Measurements from ENCODE around the gene FNDC3A.
"Not testable (repeated sequence)": the region's sequence is repeated elsewhere in the genome, so short reads cannot be mapped to it uniquely, and the experiment has no call there.

Gene FNDC3A

DNA sequence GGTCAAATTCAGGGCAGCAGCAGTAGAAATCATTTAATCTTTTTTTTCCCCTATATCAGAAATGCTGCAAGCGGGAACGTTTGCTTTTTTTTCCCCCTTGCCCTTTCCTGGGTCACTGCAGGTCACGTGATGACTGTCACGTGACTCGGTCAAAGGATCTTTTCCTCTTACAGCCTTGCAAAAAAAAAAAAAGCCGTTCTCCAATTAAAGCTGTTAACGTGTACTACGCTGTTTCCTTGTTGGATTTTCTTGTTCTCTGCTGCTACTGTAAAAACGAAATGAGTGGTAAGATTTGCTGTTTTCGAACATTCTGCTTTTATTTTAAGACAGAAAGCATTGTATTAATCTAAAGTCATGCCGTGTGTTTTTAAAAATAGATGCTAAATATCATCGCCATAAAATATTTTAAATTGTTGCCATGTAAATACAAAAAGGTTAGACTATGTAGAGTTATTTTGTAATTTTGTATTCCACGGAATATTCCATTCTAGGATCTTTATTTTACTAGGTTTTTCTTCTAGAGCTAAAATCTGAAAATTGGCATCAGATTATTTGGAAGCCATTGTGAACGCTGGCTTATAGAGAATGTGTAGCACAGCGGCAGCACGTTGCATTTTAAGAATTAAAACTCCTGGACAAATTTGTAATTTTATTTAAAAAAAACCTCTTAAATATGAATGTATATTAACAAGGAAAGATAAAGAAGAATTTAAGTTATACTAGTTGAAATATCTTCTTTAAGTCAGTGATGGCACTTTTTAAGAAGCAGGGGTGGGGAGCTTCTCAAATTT, 134.6 kb downstream of the FNDC3A start:
- TF ChIP-seq, protein P1, sequence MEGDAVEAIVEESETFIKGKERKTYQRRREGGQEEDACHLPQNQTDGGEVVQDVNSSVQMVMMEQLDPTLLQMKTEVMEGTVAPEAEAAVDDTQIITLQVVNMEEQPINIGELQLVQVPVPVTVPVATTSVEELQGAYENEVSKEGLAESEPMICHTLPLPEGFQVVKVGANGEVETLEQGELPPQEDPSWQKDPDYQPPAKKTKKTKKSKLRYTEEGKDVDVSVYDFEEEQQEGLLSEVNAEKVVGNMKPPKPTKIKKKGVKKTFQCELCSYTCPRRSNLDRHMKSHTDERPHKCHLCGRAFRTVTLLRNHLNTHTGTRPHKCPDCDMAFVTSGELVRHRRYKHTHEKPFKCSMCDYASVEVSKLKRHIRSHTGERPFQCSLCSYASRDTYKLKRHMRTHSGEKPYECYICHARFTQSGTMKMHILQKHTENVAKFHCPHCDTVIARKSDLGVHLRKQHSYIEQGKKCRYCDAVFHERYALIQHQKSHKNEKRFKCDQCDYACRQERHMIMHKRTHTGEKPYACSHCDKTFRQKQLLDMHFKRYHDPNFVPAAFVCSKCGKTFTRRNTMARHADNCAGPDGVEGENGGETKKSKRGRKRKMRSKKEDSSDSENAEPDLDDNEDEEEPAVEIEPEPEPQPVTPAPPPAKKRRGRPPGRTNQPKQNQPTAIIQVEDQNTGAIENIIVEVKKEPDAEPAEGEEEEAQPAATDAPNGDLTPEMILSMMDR (IDR thresholded peaks at IDR 0.05; ENCODE audit: control extremely low read depth, extremely low read depth, low read depth, missing control alignments): no peak

GRCh38 chr13:49110913-49111170, 135.1 kb downstream of the FNDC3A start:
- DNase-seq (ENCODE audit: extremely low spot score): no peak
- CTCF ChIA-PET: interaction anchor here (1.3 to 2.5 kb wide), 4 partner anchors 10 to 17 kb away, joined by 3 to 11 read pairs (median 4); no protein-coding TSS in a partner anchor
- POLR2A ChIA-PET: interaction anchor here (1.2 kb wide), 1 partner anchor 333 kb away, joined by 4 read pairs; the partner anchor contains the start of gene CAB39L
- TF ChIP-seq, protein P1 (IDR thresholded peaks at IDR 0.05; ENCODE audit: control extremely low read depth, extremely low read depth, low read depth, missing control alignments): no peak

More for the DNA sequence above, 134.6 kb downstream of the FNDC3A start:
- ChIA-PET CTCF (interaction anchor here (1.3 to 2.5 kb wide), 4 partner anchors 9 to 17 kb away, joined by 3 to 11 read pairs (median 4); no protein-coding TSS in a partner anchor), POLR2A (interaction anchor here (1.2 to 1.5 kb wide), 2 partner anchors 13 to 333 kb away, joined by 3 to 4 read pairs; partner anchors contain the start of gene CAB39L)
- peak; percentile 54 for DNase-seq (ENCODE audit: extremely low spot score)

- TF ChIP-seq, protein P1 (IDR thresholded peaks at IDR 0.05; ENCODE audit: control extremely low read depth, extremely low read depth, low read depth, missing control alignments): no peak
- no peak for DNase-seq (ENCODE audit: extremely low spot score)
- ChIA-PET CTCF (interaction anchor here (1.1 to 1.4 kb wide), 2 partner anchors 13 to 14 kb away, joined by 3 to 7 read pairs; no protein-coding TSS in a partner anchor), POLR2A (no interaction called here)
Measured at GRCh38 chr13:49112782-49113525, 137.2 kb downstream of the FNDC3A start.

DNA sequence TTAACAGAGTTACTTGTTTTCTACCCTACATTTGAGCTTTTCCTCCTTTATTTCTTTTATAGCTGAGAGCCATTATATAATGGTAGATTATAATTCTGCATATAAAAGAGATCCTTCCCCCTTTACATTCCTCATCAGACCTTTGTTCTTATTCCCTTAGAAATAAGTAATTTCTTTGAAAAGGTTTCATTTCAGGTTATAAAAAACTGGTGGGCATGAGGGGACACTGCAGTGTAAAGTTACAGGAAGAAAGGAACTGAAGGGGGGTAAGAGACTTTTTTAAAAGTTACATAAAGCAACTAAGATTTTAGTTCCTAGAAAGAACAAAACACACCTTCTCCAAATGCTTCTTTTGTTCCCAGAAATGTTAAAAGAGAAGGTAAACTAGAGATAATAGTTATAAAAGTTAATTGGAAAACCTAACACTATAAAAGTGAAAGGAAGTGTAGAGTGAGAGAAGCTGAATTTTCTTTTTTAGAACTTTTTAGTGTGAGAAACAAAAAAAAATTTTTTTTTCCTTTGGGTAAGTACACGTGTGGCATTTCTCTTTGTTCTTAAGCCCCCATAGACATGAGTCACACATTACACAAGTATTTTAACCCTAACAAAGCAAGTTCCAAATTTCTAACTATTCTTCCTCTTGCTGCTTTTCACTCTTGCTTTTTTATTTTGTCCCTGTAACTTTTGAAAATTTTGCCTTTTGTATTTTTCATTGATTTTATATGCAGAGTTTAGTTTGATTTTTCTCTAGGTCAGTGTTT, 138.0 kb downstream of the FNDC3A start:
- ChIA-PET POLR2A (no interaction called here), CTCF (no interaction called here)
- DNase-seq (ENCODE audit: extremely low spot score): no peak
- TF ChIP-seq, protein P1 (IDR thresholded peaks at IDR 0.05; ENCODE audit: control extremely low read depth, extremely low read depth, low read depth, missing control alignments): no peak

DNA sequence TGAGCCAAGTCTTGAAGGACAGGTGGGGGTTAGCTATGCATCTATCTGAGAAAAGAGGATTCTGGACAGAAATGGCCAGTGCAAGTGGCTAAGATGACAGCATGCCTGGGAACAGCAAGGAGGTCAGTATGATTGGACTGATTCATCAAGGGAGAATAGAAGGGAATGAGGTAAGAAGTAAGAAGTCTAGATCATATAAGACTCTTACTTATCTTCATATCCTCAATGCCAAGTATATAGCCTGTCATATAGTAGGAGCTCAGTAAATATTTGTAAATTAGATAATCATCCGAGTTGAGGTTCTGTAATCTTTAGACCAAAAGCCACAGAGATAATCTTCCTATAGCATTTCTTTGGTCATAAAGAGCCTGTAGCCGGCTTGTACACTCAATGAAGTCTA, 141.2 kb downstream of the FNDC3A start:
- no peak for DNase-seq (ENCODE audit: extremely low spot score)
- CTCF ChIA-PET: interaction anchor here (1.2 kb wide), 1 partner anchor 18 kb away, joined by 4 read pairs; no protein-coding TSS in a partner anchor
- POLR2A ChIA-PET: no interaction called here
- TF ChIP-seq, protein P1 (IDR thresholded peaks at IDR 0.05; ENCODE audit: control extremely low read depth, extremely low read depth, low read depth, missing control alignments): no peak

DNA sequence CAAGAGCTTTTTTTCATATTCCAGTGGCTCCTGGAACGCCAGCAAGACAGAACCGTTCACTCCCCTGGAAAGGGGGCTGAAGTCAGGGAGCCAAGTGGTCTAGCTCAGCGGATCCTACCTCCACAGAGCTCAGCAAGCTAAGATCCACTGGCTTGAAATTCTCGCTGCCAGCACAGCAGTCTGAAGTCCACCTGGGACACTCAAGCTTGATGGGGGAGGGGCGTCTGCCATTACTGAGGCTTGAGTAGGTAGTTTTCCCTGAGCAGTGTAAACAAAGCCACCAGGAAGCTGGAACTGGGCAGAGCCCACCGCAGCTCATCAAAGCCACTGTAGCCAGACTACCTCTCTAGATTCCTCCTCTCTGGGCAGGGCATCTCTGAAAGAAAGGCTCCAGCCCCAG, 142.7 kb downstream of the FNDC3A start:
- CTCF ChIA-PET: interaction anchor here (1.1 kb wide), 1 partner anchor 19 kb away, joined by 4 read pairs; no protein-coding TSS in a partner anchor
- POLR2A ChIA-PET; DNase-seq (ENCODE audit: extremely low spot score): not testable (repeated sequence)

Data from GM10248 (cell line).